ENCODE data around the gene NUP50. TPM values are rescaled to one million over a fixed set of nuclear protein-coding genes. Genes with fewer than 3 reads are reported as not detected.

The NUP50 gene
- total RNA-seq, 1 donor from 2014 or later: 65.1 TPM

- peaks cover 5% of the 10 kb centered on the region for H3K4me1 Mint-ChIP-seq (ENCODE audit: low read depth)
- H3K27me3 Mint-ChIP-seq: peaks cover 8% of the 10 kb centered on the region
- peaks cover 4% of the 10 kb centered on the region for H3K36me3 Mint-ChIP-seq (ENCODE audit: insufficient read depth)
- H3K9me3 Mint-ChIP-seq (ENCODE audit: low read depth): no peaks in the 10 kb centered on the region
- TF ChIP-seq CTCF (IDR thresholded peaks at IDR 0.05; ENCODE audit: unreplicated experiment): no peak
- H3K27ac Mint-ChIP-seq: no peak overlapping the region
- no peak overlapping the region for H3K4me3 Mint-ChIP-seq (ENCODE audit: low read depth)
- no peak for DNase-seq (ENCODE audit: low spot score, unreplicated experiment)
These were observed 46.9 kb downstream of the NUP50 start for GRCh38 chr22:45210577-45210976.

- no peak overlapping the region for H3K4me3 Mint-ChIP-seq (ENCODE audit: low read depth)
- no peak overlapping the region for H3K27ac Mint-ChIP-seq
- H3K27me3 Mint-ChIP-seq: peaks cover 8% of the 10 kb centered on the region
- no peak for DNase-seq (ENCODE audit: low spot score, unreplicated experiment)
- H3K4me1 Mint-ChIP-seq (ENCODE audit: low read depth): peaks cover 5% of the 10 kb centered on the region
- H3K36me3 Mint-ChIP-seq (ENCODE audit: insufficient read depth): peaks cover 4% of the 10 kb centered on the region
- no peaks in the 10 kb centered on the region for H3K9me3 Mint-ChIP-seq (ENCODE audit: low read depth)
- no peak for TF ChIP-seq CTCF (IDR thresholded peaks at IDR 0.05; ENCODE audit: unreplicated experiment)
These were observed 47.3 kb downstream of the NUP50 start for GRCh38 chr22:45210991-45211390.

- Mint-ChIP-seq H3K4me1 (ENCODE audit: low read depth) (peaks cover 5% of the 10 kb centered on the region), H3K27ac (no peak overlapping the region), H3K9me3 (ENCODE audit: low read depth) (no peaks in the 10 kb centered on the region), H3K36me3 (ENCODE audit: insufficient read depth) (peaks cover 4% of the 10 kb centered on the region), H3K4me3 (ENCODE audit: low read depth) (no peak overlapping the region), H3K27me3 (peaks cover 8% of the 10 kb centered on the region)
- no peak for TF ChIP-seq CTCF (IDR thresholded peaks at IDR 0.05; ENCODE audit: unreplicated experiment)
- DNase-seq (ENCODE audit: low spot score, unreplicated experiment): no peak
These were observed 47.7 kb downstream of the NUP50 start for GRCh38 chr22:45211435-45211834.

- no peak for DNase-seq (ENCODE audit: low spot score, unreplicated experiment)
- H3K27ac Mint-ChIP-seq: no peak overlapping the region
- peaks cover 4% of the 10 kb centered on the region for H3K36me3 Mint-ChIP-seq (ENCODE audit: insufficient read depth)
- H3K27me3 Mint-ChIP-seq: peaks cover 8% of the 10 kb centered on the region
- TF ChIP-seq CTCF (IDR thresholded peaks at IDR 0.05; ENCODE audit: unreplicated experiment): no peak
- peaks cover 5% of the 10 kb centered on the region for H3K4me1 Mint-ChIP-seq (ENCODE audit: low read depth)
- no peaks in the 10 kb centered on the region for H3K9me3 Mint-ChIP-seq (ENCODE audit: low read depth)
- H3K4me3 Mint-ChIP-seq (ENCODE audit: low read depth): no peak overlapping the region
These were observed 48.1 kb downstream of the NUP50 start for GRCh38 chr22:45211848-45212247.

GRCh38 chr22:45212306-45212709 is 48.6 kb downstream of the NUP50 start:
- no peak overlapping the region for H3K27ac Mint-ChIP-seq
- TF ChIP-seq CTCF (IDR thresholded peaks at IDR 0.05; ENCODE audit: unreplicated experiment): no peak
- H3K27me3 Mint-ChIP-seq: peaks cover 8% of the 10 kb centered on the region
- H3K36me3 Mint-ChIP-seq (ENCODE audit: insufficient read depth): peaks cover 4% of the 10 kb centered on the region
- no peak for DNase-seq (ENCODE audit: low spot score, unreplicated experiment)
- peaks cover 5% of the 10 kb centered on the region for H3K4me1 Mint-ChIP-seq (ENCODE audit: low read depth)
- H3K4me3 Mint-ChIP-seq (ENCODE audit: low read depth): no peak overlapping the region
- H3K9me3 Mint-ChIP-seq (ENCODE audit: low read depth): no peaks in the 10 kb centered on the region

Data from progenitor cell of endocrine pancreas (in vitro differentiated cells).